GM23338 (cell line): ENCODE data around the gene KATNIP. TPM values are rescaled to one million over a fixed set of nuclear protein-coding genes. Genes with fewer than 3 reads are reported as not detected.
A peak's percentile ranks its signal among the peaks of the same experiment; 100 is the strongest.

Experiments used
- ATAC-seq: fragments of 200-7000 bp; cut with Tn5 transposase; 3 replicates; pipeline ENCODE4 v1.9.1; 2020
- DNase-seq: peaks from one replicate; pipeline ENCODE4 v3.0.0-alpha.2; 2015; ENCODE audit warnings: low spot score
- H2AFZ ChIP-seq: fragments of 200-600 bp; sonication (generic); 2 replicates; pipeline ENCODE4 v1.8.0; 2016; ENCODE audit warnings: antibody characterized with exemption, mild to moderate bottlenecking, moderate library complexity
- H3F3A ChIP-seq: fragments of 200-600 bp; sonication (generic); replicated peaks from 2 replicates; pipeline ENCODE4 v1.8.0; 2017; ENCODE audit warnings: antibody characterized with exemption, mixed run types, low read depth
- H3K27ac ChIP-seq: fragments of 200-600 bp; sonication (generic); 2 replicates; pipeline ENCODE4 v1.6.1; 2016; ENCODE audit warnings: low read depth
- H3K27me3 ChIP-seq: fragments of 200-600 bp; sonication (generic); 2 replicates; pipeline ENCODE4 v1.8.0; 2016; ENCODE audit warnings: mild to moderate bottlenecking, mixed run types, moderate library complexity; ENCODE audit not compliant: insufficient read depth
- H3K36me3 ChIP-seq: fragments of 200-600 bp; sonication (generic); 2 replicates; pipeline ENCODE4 v1.8.0; 2016; ENCODE audit warnings: mild to moderate bottlenecking; ENCODE audit not compliant: insufficient read depth
- H3K4me1 ChIP-seq: fragments of 200-600 bp; sonication (generic); 2 replicates; pipeline ENCODE4 v1.8.0; 2016; ENCODE audit warnings: mild to moderate bottlenecking, moderate library complexity; ENCODE audit not compliant: insufficient read depth
- H3K4me2 ChIP-seq: fragments of 200-600 bp; sonication (generic); 2 replicates; pipeline ENCODE4 v1.7.1; 2017; ENCODE audit warnings: mixed run types
- H3K4me3 ChIP-seq: fragments of 200-600 bp; sonication (generic); 2 replicates; pipeline ENCODE4 v1.6.1; 2016; ENCODE audit warnings: mixed run types
- H3K79me2 ChIP-seq: fragments of 200-600 bp; sonication (generic); replicated peaks from 2 replicates; pipeline ENCODE4 v1.8.0; 2017; ENCODE audit warnings: mild to moderate bottlenecking; ENCODE audit not compliant: insufficient read depth
- H3K9me2 ChIP-seq: fragments of 200-600 bp; sonication (generic); 2 replicates; pipeline ENCODE4 v1.8.0; 2017; ENCODE audit not compliant: insufficient read depth
- H4K20me1 ChIP-seq: fragments of 200-600 bp; sonication (generic); replicated peaks from 2 replicates; pipeline ENCODE4 v1.8.0; 2017; ENCODE audit warnings: mild to moderate bottlenecking; ENCODE audit not compliant: insufficient read depth
- H3K27ac Mint-ChIP-seq: 2 replicates; pipeline ENCODE4 v1.8.0; 2020; ENCODE audit warnings: inconsistent platforms, mild to moderate bottlenecking, moderate library complexity, mixed read lengths
- H3K27me3 Mint-ChIP-seq: 3 replicates; pipeline ENCODE4 v1.8.0; 2022; ENCODE audit warnings: low read depth, mild to moderate bottlenecking, moderate library complexity, mixed read lengths, inconsistent platforms; ENCODE audit not compliant: insufficient read depth, poor library complexity
- H3K36me3 Mint-ChIP-seq: 3 replicates; pipeline ENCODE4 v1.8.0; 2021; ENCODE audit warnings: low read depth, mild to moderate bottlenecking, inconsistent platforms, moderate library complexity, mixed read lengths
- H3K4me1 Mint-ChIP-seq: 3 replicates; pipeline ENCODE4 v1.8.0; 2020; ENCODE audit warnings: mild to moderate bottlenecking, inconsistent platforms, mixed read lengths
- H3K4me3 Mint-ChIP-seq: 3 replicates; pipeline ENCODE4 v1.8.0; 2021; ENCODE audit warnings: moderate library complexity, mild to moderate bottlenecking, inconsistent platforms, mixed read lengths
- H3K9me3 Mint-ChIP-seq: 3 replicates; pipeline ENCODE4 v1.8.0; 2020; ENCODE audit warnings: moderate library complexity, mild to moderate bottlenecking, inconsistent platforms, mixed read lengths
- ETS1 ChIP-seq: IDR thresholded peaks from 2 replicates; pipeline ENCODE4 v1.6.1; 2016; ENCODE audit warnings: antibody characterized with exemption
- NANOG ChIP-seq: IDR thresholded peaks from 2 replicates; pipeline ENCODE4 v1.6.1; 2016; ENCODE audit warnings: antibody characterized with exemption, borderline replicate concordance
- REST ChIP-seq: IDR thresholded peaks from one replicate; pipeline ENCODE4 v1.6.1; 2018; ENCODE audit warnings: antibody characterized with exemption; ENCODE audit not compliant: unreplicated experiment
- ZNF114 ChIP-seq: fragments of 250-450 bp; sonication (Bioruptor Pico); IDR thresholded peaks from 2 replicates; pipeline ENCODE4 v1.5.0; 2020; ENCODE audit warnings: mild to moderate bottlenecking, moderate library complexity
- ZNF462 ChIP-seq: fragments of 250-450 bp; sonication (Bioruptor Pico); IDR thresholded peaks from 2 replicates; pipeline ENCODE4 v1.5.0; 2020; ENCODE audit warnings: mild to moderate bottlenecking, moderate library complexity
- polyA plus RNA-seq: library from polyadenylated mRNA; unstranded; fragments of >200 nt; fragmentation: Nextera tagmentation; extraction: Ambion mirVana; gene quantifications from 2 replicates; pipeline ENCODE4 v1.2.1, GENCODE V29; 2016
- total RNA-seq: library from RNA; depleted of rRNA; stranded (reverse); fragments of >200 nt; shearing (Covaris generic); gene quantifications from 2 replicates; pipeline ENCODE4 v1.2.3, GENCODE V29; 2014

Gene KATNIP
- total and polyA plus RNA-seq, 2 experiments from 2014 or later: 7.0 to 11.8 TPM

GRCh38 chr16:27547134-27547533, 2.8 kb upstream of the KATNIP start:
- Mint-ChIP-seq H3K4me1 (peaks cover 8% of the 10 kb centered on the region; the same call in 2 of the 3 replicates), H3K4me3 (no peak overlapping the region), H3K27me3 (peaks cover 5% of the 10 kb centered on the region), H3K9me3 (no peaks in the 10 kb centered on the region; the same call in 2 of the 3 replicates), H3K27ac (peak overlapping the region; percentile 19), H3K36me3 (peaks cover 35% of the 10 kb centered on the region)
- H2AFZ ChIP-seq: no peak overlapping the region
- DNase-seq (no peak), ATAC-seq (no peak)
- peaks cover 57% of the 10 kb centered on the region for H3K79me2 ChIP-seq
- H4K20me1 ChIP-seq: peaks cover 35% of the 10 kb centered on the region
- no peak overlapping the region for H3K4me3 ChIP-seq
- H3K27ac ChIP-seq: no peak overlapping the region
- no peaks in the 10 kb centered on the region for H3F3A ChIP-seq
- peaks cover 8% of the 10 kb centered on the region for H3K4me1 ChIP-seq
- H3K9me2 ChIP-seq: no peaks in the 10 kb centered on the region
- no peaks in the 10 kb centered on the region for H3K27me3 ChIP-seq
- TF ChIP-seq NANOG: no peak
- TF ChIP-seq ZNF114: no peak
- no peak for TF ChIP-seq ZNF462 (CRISPR knock-in tag)
- TF ChIP-seq ETS1: no peak
- TF ChIP-seq REST: no peak
- peaks cover 17% of the 10 kb centered on the region for H3K36me3 ChIP-seq
- H3K4me2 ChIP-seq: no peak overlapping the region
